Breast epithelium (tissue), 3 donors: Measurements from ENCODE around the gene GLDC.

ENCODE experiments used
- CTCF ChIP-seq, 3 donors: fragments of 450-650 bp; IDR thresholded peaks; one replicate each; pipeline ENCODE4 v1.5.1; 2016 to 2017; ENCODE audit warnings: antibody characterized with exemption in 3 of 3, mild to moderate bottlenecking in 3 of 3, moderate library complexity in 3 of 3
- POLR2A ChIP-seq: fragments of 450-650 bp; IDR thresholded peaks from one replicate; pipeline ENCODE4 v1.6.1; 2016; ENCODE audit warnings: antibody characterized with exemption, mild to moderate bottlenecking, moderate library complexity

- TF ChIP-seq CTCF (IDR thresholded peaks at IDR 0.05) (peak in 2 of 3 donors; percentile 29 to 48), POLR2A (no peak)
Measured at GRCh38 chr9:6584881-6585597, 60.5 kb downstream of the GLDC start.
